Measurements from ENCODE around the gene ZNF91. TPM values are rescaled to one million over a fixed set of nuclear protein-coding genes. Genes with fewer than 3 reads are reported as not detected.
"Not testable (repeated sequence)": the region's sequence is repeated elsewhere in the genome, so short reads cannot be mapped to it uniquely, and the experiment has no call there.

ZNF91 gene
- total RNA-seq, 3 donors from 2014 or later = 106 to 201 (median 149) TPM

- intact Hi-C loops (cut with DNase I; ENCODE audit: low total_unique reads) = no loop called here
- H3K9me3 ChIP-seq = no peaks in the 10 kb centered on the region
- H3K36me3 ChIP-seq = no peaks in the 10 kb centered on the region
- no peaks in the 10 kb centered on the region for H3K4me1 ChIP-seq
- TF ChIP-seq POLR2A (IDR thresholded peaks at IDR 0.05) = no peak
- no peak for TF ChIP-seq POLR2AphosphoS5 (IDR thresholded peaks at IDR 0.05)
- TF ChIP-seq CTCF (IDR thresholded peaks at IDR 0.05) = no peak
- no peaks in the 10 kb centered on the region for H3K27me3 ChIP-seq
- H3K4me3 ChIP-seq = no peak overlapping the region
- no peak for DNase-seq (ENCODE audit: low spot score in 2 of 2)
- no peak overlapping the region for H3K27ac ChIP-seq
These were observed 83.7 kb downstream of the ZNF91 start for GRCh38 chr19:23311551-23311950.

- Histone ChIP-seq H3K27me3 (no peaks in the 10 kb centered on the region), H3K9me3 (no peaks in the 10 kb centered on the region), H3K27ac (peak overlapping the region in 1 of 2 donors; percentile 30), H3K4me1 (no peaks in the 10 kb centered on the region), H3K4me3 (no peak overlapping the region), H3K36me3 (no peaks in the 10 kb centered on the region)
- peak in 1 of 2 donors; percentile 48 for DNase-seq (ENCODE audit: low spot score in 2 of 2)
- intact Hi-C loops (cut with DNase I; ENCODE audit: low total_unique reads) = no loop called here
- TF ChIP-seq CTCF (IDR thresholded peaks at IDR 0.05) (no peak), POLR2A (IDR thresholded peaks at IDR 0.05) (no peak), POLR2AphosphoS5 (IDR thresholded peaks at IDR 0.05) (no peak)
These were observed 84.5 kb downstream of the ZNF91 start for GRCh38 chr19:23310729-23311211.

- no peaks in the 10 kb centered on the region for H3K36me3 ChIP-seq
- H3K27me3 ChIP-seq = no peaks in the 10 kb centered on the region
- no peak overlapping the region for H3K27ac ChIP-seq
- TF ChIP-seq POLR2A (IDR thresholded peaks at IDR 0.05) (no peak), POLR2AphosphoS5 (IDR thresholded peaks at IDR 0.05) (no peak), CTCF (IDR thresholded peaks at IDR 0.05) (no peak)
- intact Hi-C loops (cut with DNase I; ENCODE audit: low total_unique reads) = no loop called here
- no peak for DNase-seq (ENCODE audit: low spot score in 2 of 2)
- no peaks in the 10 kb centered on the region for H3K9me3 ChIP-seq
- no peaks in the 10 kb centered on the region for H3K4me1 ChIP-seq
- no peak overlapping the region for H3K4me3 ChIP-seq
These were observed 85.3 kb downstream of the ZNF91 start for GRCh38 chr19:23309926-23310325.

GRCh38 chr19:23305555-23305954, 89.7 kb downstream of the ZNF91 start:
- intact Hi-C loops (cut with DNase I; ENCODE audit: low total_unique reads) = no loop called here
- Histone ChIP-seq H3K27me3 (no peaks in the 10 kb centered on the region), H3K27ac (no peak overlapping the region), H3K4me3 (no peak overlapping the region), H3K9me3 (peaks cover 0 to 6% of the 10 kb centered on the region in 2 donors), H3K36me3 (no peaks in the 10 kb centered on the region), H3K4me1 (no peaks in the 10 kb centered on the region)
- no peak for DNase-seq (ENCODE audit: low spot score in 2 of 2)
- no peak for TF ChIP-seq POLR2AphosphoS5 (IDR thresholded peaks at IDR 0.05)
- TF ChIP-seq POLR2A (IDR thresholded peaks at IDR 0.05) = no peak

- Histone ChIP-seq H3K27ac (no peak overlapping the region), H3K9me3 (peaks cover 0 to 14% of the 10 kb centered on the region in 2 donors), H3K4me3 (no peak overlapping the region), H3K36me3 (no peaks in the 10 kb centered on the region), H3K27me3 (no peaks in the 10 kb centered on the region), H3K4me1 (no peaks in the 10 kb centered on the region)
- TF ChIP-seq CTCF (IDR thresholded peaks at IDR 0.05) = no peak
- TF ChIP-seq POLR2AphosphoS5 (IDR thresholded peaks at IDR 0.05) = no peak
- TF ChIP-seq POLR2A (IDR thresholded peaks at IDR 0.05) = no peak
- no peak for DNase-seq (ENCODE audit: low spot score in 2 of 2)
- intact Hi-C loops (cut with DNase I; ENCODE audit: low total_unique reads) = no loop called here
These were observed 91.0 kb downstream of the ZNF91 start for GRCh38 chr19:23304238-23304637.

- no peak overlapping the region for H3K4me3 ChIP-seq
- no peaks in the 10 kb centered on the region for H3K9me3 ChIP-seq
- intact Hi-C loops (cut with DNase I; ENCODE audit: low total_unique reads) = no loop called here
- H3K36me3 ChIP-seq = no peaks in the 10 kb centered on the region
- no peaks in the 10 kb centered on the region for H3K4me1 ChIP-seq
- no peak for TF ChIP-seq POLR2A (IDR thresholded peaks at IDR 0.05)
- TF ChIP-seq POLR2AphosphoS5 (IDR thresholded peaks at IDR 0.05) = no peak
- no peak for TF ChIP-seq CTCF (IDR thresholded peaks at IDR 0.05)
- no peaks in the 10 kb centered on the region for H3K27me3 ChIP-seq
- no peak overlapping the region for H3K27ac ChIP-seq
- no peak for DNase-seq (ENCODE audit: low spot score in 2 of 2)
These were observed 101.1 kb downstream of the ZNF91 start for GRCh38 chr19:23294141-23294540.

GRCh38 chr19:23289966-23290365, 105.3 kb downstream of the ZNF91 start:
- intact Hi-C loops (cut with DNase I; ENCODE audit: low total_unique reads); H3K4me3 ChIP-seq; H3K27ac ChIP-seq; H3K4me1 ChIP-seq; H3K27me3 ChIP-seq; H3K9me3 ChIP-seq; DNase-seq (ENCODE audit: low spot score in 2 of 2); H3K36me3 ChIP-seq: not testable (repeated sequence)

All from breast epithelium (tissue), 4 donors.